ENCODE results near the gene TMEM231. TPM values are rescaled to one million over a fixed set of nuclear protein-coding genes. Genes with fewer than 3 reads are reported as not detected.
A peak's percentile ranks its signal among the peaks of the same experiment; 100 is the strongest.

Gene TMEM231
- total RNA-seq, 1 experiment from 2014 or later, result 3.4 TPM

- no peak overlapping the region for H3K23ac ChIP-seq (ENCODE audit: insufficient read length, low read depth, low read length)
- Mint-ChIP-seq H3K36me3 (ENCODE audit: insufficient read depth in 1 of 3, low read depth in 3 of 3) (peaks cover 0 to 9% (median 7%) of the 10 kb centered on the region in 3 experiments; a peak in 4 of 7 replicates), H3K4me1 (peaks cover 24 to 28% of the 10 kb centered on the region in 2 experiments), H3K4me3 (no peak overlapping the region), H3K9me3 (no peaks in the 10 kb centered on the region), H3K27ac (peak overlapping the region in 2 of 3 experiments; percentile 6 to 17; a peak in 2 of 7 replicates), H3K27me3 (ENCODE audit: low read depth) (no peaks in the 10 kb centered on the region)
- no peaks in the 10 kb centered on the region for H3K27me3 ChIP-seq (ENCODE audit: insufficient read depth, low read length)
- H3K18ac ChIP-seq (ENCODE audit: insufficient read length, low read depth, low read length), result no peak overlapping the region
- H2BK120ac ChIP-seq (ENCODE audit: low read depth, low read length, poor library complexity, severe bottlenecking), result no peak overlapping the region
- H2AFZ ChIP-seq (ENCODE audit: low read length), result no peak overlapping the region
- H3K4me2 ChIP-seq (ENCODE audit: insufficient read depth, insufficient read length, low read length), result no peak overlapping the region
- no peak for TF ChIP-seq CTCF (conservative IDR thresholded peaks at IDR 0.05)
- H4K8ac ChIP-seq (replicated peaks; ENCODE audit: insufficient read length, low read depth, low read length), result no peak overlapping the region
- H4K20me1 ChIP-seq (ENCODE audit: control insufficient read depth, insufficient read depth, insufficient read length), result no peaks in the 10 kb centered on the region
- no peaks in the 10 kb centered on the region; the same call in 1 of the 2 replicates for H3K4me1 ChIP-seq (ENCODE audit: insufficient read depth, low read length)
- H3K9me3 ChIP-seq (ENCODE audit: control insufficient read depth, low read depth, low read length), result no peaks in the 10 kb centered on the region
- H4K91ac ChIP-seq (ENCODE audit: insufficient read length, low read depth, low read length), result no peak overlapping the region
- H3K79me2 ChIP-seq (ENCODE audit: insufficient read depth, low read length), result no peaks in the 10 kb centered on the region; the same call in 1 of the 2 replicates
- no peak overlapping the region for H3K56ac ChIP-seq (ENCODE audit: insufficient read length, low read depth, low read length)
- no CpG with 5 or more reads among the region's 4 CpGs for WGBS (ENCODE audit: extremely low coverage, insufficient read length, low lambda C conversion rate)
- H3K23me2 ChIP-seq (ENCODE audit: insufficient read length, low read depth, low read length, poor library complexity, severe bottlenecking), result no peaks in the 10 kb centered on the region
- no peak overlapping the region for H3K9ac ChIP-seq (ENCODE audit: extremely low read depth, insufficient read length, low read length)
- H2AK5ac ChIP-seq (ENCODE audit: insufficient read length, low read length), result no peak overlapping the region
- H3K4ac ChIP-seq (ENCODE audit: low read depth, low read length), result no peak overlapping the region
- H2BK20ac ChIP-seq (ENCODE audit: low read depth, low read length, poor library complexity, severe bottlenecking), result no peak overlapping the region
- H2BK15ac ChIP-seq (ENCODE audit: low read depth, low read length), result no peak overlapping the region
- no peak overlapping the region for H2BK12ac ChIP-seq (ENCODE audit: insufficient read length, low read depth, low read length)
- no peak overlapping the region for H2BK5ac ChIP-seq (ENCODE audit: insufficient read length, low read length)
- DNase-seq, result no peak
- no peak overlapping the region for H4K5ac ChIP-seq (ENCODE audit: insufficient read length, low read depth, low read length)
- H3K79me1 ChIP-seq (ENCODE audit: insufficient read depth, low read depth, low read length, poor library complexity, severe bottlenecking), result no peaks in the 10 kb centered on the region
- no peak overlapping the region for H3T11ph ChIP-seq (ENCODE audit: low read length)
- no peak overlapping the region for H3K27ac ChIP-seq (ENCODE audit: insufficient read length, low read depth, low read length)
- no peak overlapping the region for H3K14ac ChIP-seq (ENCODE audit: insufficient read depth, low read length)
Measured at GRCh38 chr16:75588716-75589115, 32.7 kb upstream of the TMEM231 start.
